Upper lobe of right lung (tissue), 1 donor: ENCODE results near the gene DSCAM. TPM values are rescaled to one million over a fixed set of nuclear protein-coding genes. Genes with fewer than 3 reads are reported as not detected.

ENCODE experiments used
- ATAC-seq: fragments of 200-7000 bp; cut with Tn5 transposase; one replicate; pipeline ENCODE4 v1.9.1; 2020; ENCODE audit warnings: mild to moderate bottlenecking, moderate library complexity
- DNase-seq: peaks from one replicate; pipeline ENCODE4 v3.0.0-alpha.2; 2020
- H3K27ac ChIP-seq: fragments of 200-600 bp; one replicate; pipeline ENCODE4 v1.8.0; 2022
- H3K27me3 ChIP-seq: fragments of 200-600 bp; one replicate; pipeline ENCODE4 v1.8.0; 2022; ENCODE audit warnings: mild to moderate bottlenecking
- H3K36me3 ChIP-seq: fragments of 200-600 bp; one replicate; pipeline ENCODE4 v1.8.0; 2022
- H3K4me1 ChIP-seq: fragments of 200-600 bp; one replicate; pipeline ENCODE4 v1.8.0; 2022
- H3K4me3 ChIP-seq: fragments of 200-600 bp; one replicate; pipeline ENCODE4 v1.8.0; 2022; ENCODE audit warnings: mild to moderate bottlenecking
- H3K9me3 ChIP-seq: fragments of 200-600 bp; one replicate; pipeline ENCODE4 v1.8.0; 2022
- CTCF ChIP-seq: fragments of 200-600 bp; IDR thresholded peaks from one replicate; pipeline ENCODE4 v1.8.0; 2022; ENCODE audit warnings: antibody characterized with exemption
- intact Hi-C: fragments of 100-400 bp; cut with DNase I; formaldehyde crosslinking; loops from one replicate; pipeline ENCODE4 v1.11.0; 2022
- total RNA-seq: library from RNA; stranded (reverse); fragmentation: NEBNext Ultra II Directional; extraction: Animal tissue kit (Norgen Biotek cat#: 25700); gene quantifications from one replicate; pipeline ENCODE4 v1.2.1, GENCODE V29; 2021
- donor health status: DM: no; HTN: yes; CAD: no; lungs with severe emphysema.

Gene DSCAM
- total RNA-seq, 1 donor from 2014 or later: not detected

DNA sequence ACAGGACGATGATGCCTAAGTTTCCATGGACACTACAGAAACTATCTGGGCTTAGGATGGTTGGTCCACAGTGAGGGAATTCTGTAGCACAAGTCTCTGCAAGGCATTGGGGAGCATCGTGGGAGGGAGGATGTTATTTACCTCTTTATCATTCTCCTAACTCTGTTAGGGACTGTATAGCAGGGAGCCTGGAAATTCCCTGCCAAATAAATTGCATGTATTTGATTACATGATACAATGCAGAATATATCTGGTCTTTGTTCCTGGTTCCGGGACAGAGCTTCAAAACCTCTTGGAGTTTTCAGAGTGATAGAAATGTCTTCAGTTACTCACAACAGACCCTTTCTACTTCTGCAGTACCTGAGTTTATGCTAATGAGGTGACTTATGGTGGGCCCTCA is 593.8 kb downstream of the DSCAM start:
- intact Hi-C loops: no loop called here
- no peak for TF ChIP-seq CTCF
- Histone ChIP-seq H3K36me3 (no peaks in the 10 kb centered on the region), H3K4me3 (no peak overlapping the region), H3K27me3 (no peaks in the 10 kb centered on the region), H3K9me3 (no peaks in the 10 kb centered on the region), H3K4me1 (no peaks in the 10 kb centered on the region), H3K27ac (no peak overlapping the region)
- no peak for ATAC-seq
- DNase-seq: no peak

- TF ChIP-seq CTCF: no peak
- intact Hi-C loops: no loop called here
- no peaks in the 10 kb centered on the region for H3K27me3 ChIP-seq
- no peak overlapping the region for H3K4me3 ChIP-seq
- no peaks in the 10 kb centered on the region for H3K36me3 ChIP-seq
- ATAC-seq (no peak), DNase-seq (no peak)
- no peaks in the 10 kb centered on the region for H3K9me3 ChIP-seq
- no peaks in the 10 kb centered on the region for H3K4me1 ChIP-seq
- H3K27ac ChIP-seq: no peak overlapping the region
Observed at GRCh38 chr21:40250514-40251294, 596.3 kb downstream of the DSCAM start.

GRCh38 chr21:40244981-40245380 is 602.0 kb downstream of the DSCAM start:
- Histone ChIP-seq H3K36me3 (no peaks in the 10 kb centered on the region), H3K4me3 (no peak overlapping the region), H3K4me1 (no peaks in the 10 kb centered on the region), H3K27ac (no peak overlapping the region), H3K27me3 (no peaks in the 10 kb centered on the region), H3K9me3 (no peaks in the 10 kb centered on the region)
- DNase-seq (no peak), ATAC-seq (no peak)
- intact Hi-C loops: no loop called here
- no peak for TF ChIP-seq CTCF

DNA sequence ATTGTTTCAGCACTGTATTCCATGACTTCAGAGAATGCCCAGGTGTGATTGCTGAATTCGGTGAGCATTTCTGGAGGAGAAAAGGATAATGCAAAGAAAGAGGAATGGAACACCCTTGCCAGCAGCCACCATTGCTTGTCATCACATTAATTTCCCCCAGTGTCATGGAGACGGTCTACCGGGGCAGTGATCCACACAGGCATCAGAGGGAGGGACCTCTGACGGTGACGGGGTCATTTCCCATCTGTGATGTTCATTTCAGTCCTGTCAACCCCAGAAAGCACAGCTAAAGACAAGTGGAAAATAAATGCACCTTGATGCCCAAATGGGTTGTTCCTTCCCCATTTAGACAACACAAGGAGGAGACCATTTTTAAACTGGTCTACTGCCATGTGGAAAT is 603.3 kb downstream of the DSCAM start:
- Histone ChIP-seq H3K9me3 (no peaks in the 10 kb centered on the region), H3K4me1 (no peaks in the 10 kb centered on the region), H3K36me3 (no peaks in the 10 kb centered on the region), H3K27me3 (no peaks in the 10 kb centered on the region), H3K27ac (no peak overlapping the region), H3K4me3 (no peak overlapping the region)
- ATAC-seq (no peak), DNase-seq (no peak)
- no peak for TF ChIP-seq CTCF
- intact Hi-C loops: no loop called here

DNA sequence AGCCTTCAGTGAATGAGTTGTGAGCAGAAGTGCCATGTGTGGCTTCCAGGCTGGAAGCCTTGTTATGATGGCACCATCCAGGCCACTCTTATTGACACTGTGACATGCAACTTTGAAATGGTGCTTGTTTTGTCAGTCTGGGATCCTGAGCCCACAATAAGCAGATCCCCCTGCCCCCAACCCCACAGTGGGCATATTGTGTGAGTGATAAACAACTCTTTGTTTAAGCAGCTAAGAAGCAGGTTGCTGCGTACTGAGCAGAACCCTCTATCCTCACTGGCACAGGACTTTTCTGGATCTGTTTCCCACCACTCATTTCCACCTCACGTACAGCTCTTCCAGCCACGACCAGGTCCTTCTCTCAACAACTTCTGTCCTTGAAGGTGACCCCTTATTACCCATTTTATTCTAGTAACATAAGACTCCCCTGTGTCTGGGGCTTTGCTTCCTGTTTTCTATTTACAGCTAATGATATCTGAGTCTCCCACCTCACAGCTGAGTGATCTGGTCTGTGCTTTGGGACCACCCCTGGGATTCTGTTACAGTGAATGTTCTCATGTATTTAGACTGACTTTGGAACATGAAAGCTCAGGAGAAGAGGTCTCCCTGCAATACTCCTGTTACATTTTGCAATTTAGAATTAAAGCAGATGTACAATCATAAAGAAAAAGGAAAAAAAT is 604.2 kb downstream of the DSCAM start:
- intact Hi-C loops: no loop called here
- no peak for TF ChIP-seq CTCF
- Histone ChIP-seq H3K27me3 (no peaks in the 10 kb centered on the region), H3K27ac (no peak overlapping the region), H3K4me3 (no peak overlapping the region), H3K4me1 (no peaks in the 10 kb centered on the region), H3K9me3 (no peaks in the 10 kb centered on the region), H3K36me3 (no peaks in the 10 kb centered on the region)
- ATAC-seq (no peak), DNase-seq (no peak)
